RWPE1 (cell line): Measurements from ENCODE around the gene NR6A1.

Experiments used
- CTCF ChIA-PET: fragments of 350-600 bp; sonication (Branson Sonifier 250); formaldehyde crosslinking; extraction: SDS; loops from one replicate; lab custom pipeline; 2021; lab: Yijun Ruan, JAX
- POLR2A ChIA-PET: fragments of 400-600 bp; formaldehyde crosslinking; extraction: SDS; loops from one replicate; lab custom pipeline; 2020; ENCODE audit warnings: antibody characterized with exemption; ENCODE audit not compliant: low non-redundant PET; lab: Yijun Ruan, JAX
- DNase-seq: peaks from one replicate; pipeline ENCODE4 v3.0.0; 2012; ENCODE audit warnings: low spot score
- H3K27ac ChIP-seq: fragments of 450-650 bp; 2 replicates; pipeline ENCODE4 v1.5.1; 2017
- TF ChIP-seq, protein P1 (sequence below): fragments of 450-650 bp; conservative IDR thresholded peaks from 2 replicates; pipeline ENCODE4 v1.5.1; 2017; ENCODE audit warnings: low read depth, mild to moderate bottlenecking

Gene NR6A1

DNA sequence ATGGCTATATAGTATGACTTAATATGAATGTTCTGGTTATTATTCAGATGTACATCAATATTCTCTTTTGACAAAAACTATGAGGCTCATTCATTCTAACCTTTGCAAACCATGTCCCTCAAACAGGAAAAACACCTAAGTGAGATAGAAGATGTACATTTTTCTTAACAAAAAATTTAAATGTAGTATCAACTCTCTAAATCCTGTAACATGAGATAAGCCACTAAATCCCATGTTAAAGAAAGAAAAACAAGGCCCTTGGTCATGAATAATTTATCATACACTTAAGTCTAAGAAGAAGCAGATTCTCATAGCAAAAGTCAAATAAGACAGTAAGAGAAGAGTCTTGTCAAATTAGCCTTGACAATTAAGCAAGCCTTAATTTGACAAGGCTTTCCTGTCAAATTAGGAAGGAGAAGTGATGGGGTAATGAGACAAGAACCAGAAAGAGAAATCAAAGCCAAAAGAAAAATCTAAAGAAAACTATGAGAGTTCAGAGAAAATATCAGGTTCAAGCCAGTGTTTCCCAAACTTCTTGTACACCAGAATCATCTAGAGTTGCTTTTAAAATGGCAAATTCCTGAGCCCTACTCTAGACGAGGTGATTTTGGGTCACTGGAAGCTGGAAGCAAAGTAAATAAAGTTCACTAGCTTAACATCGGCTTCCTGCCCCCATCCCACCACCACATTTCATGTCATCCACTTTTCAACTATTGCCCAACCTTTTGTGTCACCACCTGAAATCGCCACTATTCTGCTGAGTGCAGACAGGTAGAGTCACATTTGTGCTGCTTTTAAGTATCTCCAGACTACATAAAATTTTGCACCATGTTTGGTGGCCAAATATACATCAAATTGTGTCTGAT is 76.5 kb downstream of the NR6A1 start:
- ChIA-PET POLR2A (no interaction called here), CTCF (interaction anchor here (0.7 kb wide), 1 partner anchor 77 kb away, joined by 3 read pairs; no protein-coding TSS in a partner anchor)
- peak overlapping the region; percentile 74 for H3K27ac ChIP-seq
- DNase-seq, result no peak
- TF ChIP-seq, protein P1, sequence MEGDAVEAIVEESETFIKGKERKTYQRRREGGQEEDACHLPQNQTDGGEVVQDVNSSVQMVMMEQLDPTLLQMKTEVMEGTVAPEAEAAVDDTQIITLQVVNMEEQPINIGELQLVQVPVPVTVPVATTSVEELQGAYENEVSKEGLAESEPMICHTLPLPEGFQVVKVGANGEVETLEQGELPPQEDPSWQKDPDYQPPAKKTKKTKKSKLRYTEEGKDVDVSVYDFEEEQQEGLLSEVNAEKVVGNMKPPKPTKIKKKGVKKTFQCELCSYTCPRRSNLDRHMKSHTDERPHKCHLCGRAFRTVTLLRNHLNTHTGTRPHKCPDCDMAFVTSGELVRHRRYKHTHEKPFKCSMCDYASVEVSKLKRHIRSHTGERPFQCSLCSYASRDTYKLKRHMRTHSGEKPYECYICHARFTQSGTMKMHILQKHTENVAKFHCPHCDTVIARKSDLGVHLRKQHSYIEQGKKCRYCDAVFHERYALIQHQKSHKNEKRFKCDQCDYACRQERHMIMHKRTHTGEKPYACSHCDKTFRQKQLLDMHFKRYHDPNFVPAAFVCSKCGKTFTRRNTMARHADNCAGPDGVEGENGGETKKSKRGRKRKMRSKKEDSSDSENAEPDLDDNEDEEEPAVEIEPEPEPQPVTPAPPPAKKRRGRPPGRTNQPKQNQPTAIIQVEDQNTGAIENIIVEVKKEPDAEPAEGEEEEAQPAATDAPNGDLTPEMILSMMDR, result no peak

DNA sequence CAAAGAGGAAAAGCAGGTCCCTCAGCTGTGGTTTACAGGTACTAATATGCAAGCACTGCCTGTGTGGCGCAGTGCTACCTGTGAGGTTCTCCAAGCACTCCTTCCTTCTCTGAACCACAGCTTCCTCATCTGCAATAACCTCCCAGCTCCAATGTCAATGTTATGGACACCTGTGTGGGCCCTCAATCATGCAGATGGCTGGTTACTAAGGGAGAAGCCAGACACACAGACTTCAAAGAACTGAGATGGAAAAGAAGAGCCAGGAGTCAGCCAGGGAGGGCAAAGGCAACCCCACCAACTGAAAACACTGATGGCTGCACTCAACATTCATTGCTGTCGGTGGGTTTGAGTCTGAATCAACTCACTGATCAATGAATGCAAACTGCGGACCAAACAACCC is 77.7 kb downstream of the NR6A1 start:
- H3K27ac ChIP-seq, result no peak overlapping the region; the same call in 1 of the 2 replicates
- CTCF ChIA-PET, result no interaction called here
- POLR2A ChIA-PET, result no interaction called here
- no peak for DNase-seq
- TF ChIP-seq, protein P1, result no peak

DNA sequence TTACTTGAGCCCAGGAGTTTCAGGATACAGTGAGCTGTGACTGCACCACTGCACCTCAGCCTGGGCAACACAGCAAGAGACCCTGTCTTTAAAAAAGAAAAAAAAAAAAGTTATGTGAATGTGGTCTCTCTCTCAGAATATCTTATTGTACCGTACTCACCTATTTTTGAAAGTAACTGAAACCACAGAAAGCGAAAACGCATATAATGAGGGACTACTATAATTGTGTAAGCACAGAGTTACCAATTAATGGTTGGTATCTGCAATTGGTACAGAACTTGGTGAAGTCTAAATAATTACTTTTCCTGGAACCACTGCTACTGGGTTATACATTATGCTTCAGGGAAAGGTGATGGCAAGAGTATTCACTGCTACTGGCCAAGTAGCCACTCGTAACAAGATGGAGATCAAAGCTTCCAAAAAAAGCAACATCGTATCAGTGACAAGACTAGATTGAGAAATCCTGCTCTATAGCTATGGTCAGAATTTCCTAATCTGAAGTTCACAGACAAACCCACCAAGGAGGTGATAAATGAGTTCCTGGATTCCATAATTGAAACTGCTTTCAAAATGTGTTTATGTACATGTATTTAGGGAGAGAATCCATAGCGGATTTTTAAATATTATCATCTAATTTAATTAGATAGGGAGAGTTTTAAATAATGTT is 82.7 kb downstream of the NR6A1 start:
- POLR2A ChIA-PET, result no interaction called here
- CTCF ChIA-PET, result interaction anchor here (1.1 kb wide), 1 partner anchor 136 kb away, joined by 4 read pairs; no protein-coding TSS in a partner anchor

DNA sequence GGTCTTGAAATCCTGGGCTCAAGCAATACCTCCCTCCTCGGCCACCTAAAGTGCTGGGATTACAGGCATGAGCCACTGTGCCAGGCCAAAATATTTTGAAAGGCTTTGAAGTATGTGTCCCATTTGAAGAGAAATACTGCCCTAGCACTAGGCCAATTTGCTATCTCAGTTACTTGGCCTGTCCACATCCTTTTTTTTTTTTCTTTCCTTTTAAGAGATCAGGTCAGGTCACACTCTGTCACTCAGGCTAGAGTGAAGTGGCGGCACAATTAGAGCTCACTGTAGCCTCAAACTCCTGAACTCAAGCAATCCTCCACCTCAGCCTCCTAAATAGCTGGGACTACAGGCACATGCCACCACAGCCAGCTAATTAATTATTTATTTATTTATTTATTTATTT is 84.2 kb downstream of the NR6A1 start:
- ChIA-PET POLR2A (no interaction called here), CTCF (interaction anchor here (0.6 to 0.9 kb wide), 4 partner anchors 25 to 314 kb away, joined by 3 read pairs; partner anchors contain the start of gene OLFML2A)
- TF ChIP-seq, protein P1, result no peak
- H3K27ac ChIP-seq, result no peak overlapping the region
- DNase-seq, result no peak

More for the DNA sequence above, 82.7 kb downstream of the NR6A1 start:
- TF ChIP-seq, protein P1, result no peak
- no peak for DNase-seq
- no peak overlapping the region for H3K27ac ChIP-seq

DNA sequence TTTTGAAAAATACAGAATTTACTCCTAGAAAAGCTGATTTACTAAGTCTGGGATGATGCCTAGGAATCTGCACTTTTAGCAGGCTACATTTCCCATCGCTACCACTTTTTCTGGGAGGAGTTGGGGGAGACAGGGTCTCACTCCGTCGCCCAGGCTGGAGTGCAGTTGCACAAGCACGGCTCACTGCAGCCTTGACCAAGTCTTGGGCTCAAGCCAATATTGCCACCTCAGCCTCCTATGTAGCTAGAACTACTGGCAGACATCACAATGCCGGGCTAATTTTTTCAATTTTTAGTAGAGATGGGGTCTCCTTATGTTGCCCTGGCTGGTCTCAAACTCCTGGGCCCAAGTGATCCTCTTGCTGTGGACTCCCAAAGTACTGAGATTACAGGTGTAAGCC is 85.9 kb downstream of the NR6A1 start:
- CTCF ChIA-PET, result no interaction called here

DNA sequence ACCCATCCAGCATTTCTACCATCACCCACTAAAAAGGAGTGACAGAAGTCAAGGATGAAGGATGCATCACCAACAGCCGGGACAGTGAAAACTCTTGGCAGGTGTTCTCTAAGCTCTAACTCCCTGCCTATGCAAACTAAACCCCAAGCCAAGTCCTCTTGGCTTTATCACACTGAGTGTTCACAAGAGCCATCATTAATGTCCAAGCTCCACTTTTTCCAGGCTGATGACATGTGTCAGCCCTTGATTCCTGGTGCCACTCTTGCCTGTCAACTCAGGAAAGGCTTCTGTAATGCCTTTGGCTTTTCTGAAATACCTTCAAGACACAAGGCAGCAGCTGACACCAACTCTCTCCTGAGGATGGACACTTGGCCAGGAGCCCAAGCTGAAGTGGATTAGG is 86.9 kb downstream of the NR6A1 start:
- DNase-seq, result no peak
- TF ChIP-seq, protein P1, result no peak
- ChIA-PET CTCF (interaction anchor here (0.6 kb wide), 1 partner anchor 27 kb away, joined by 3 read pairs; no protein-coding TSS in a partner anchor), POLR2A (interaction anchor here (0.5 kb wide), 1 partner anchor 127 kb away, joined by 3 read pairs; no protein-coding TSS in a partner anchor)
- no peak overlapping the region for H3K27ac ChIP-seq

More for the DNA sequence above, 85.9 kb downstream of the NR6A1 start:
- no peak for DNase-seq
- POLR2A ChIA-PET, result no interaction called here
- TF ChIP-seq, protein P1, result no peak
- H3K27ac ChIP-seq, result no peak overlapping the region
